Large intestine (tissue), 3 donors: ENCODE results near the gene C3orf85. TPM values are rescaled to one million over a fixed set of nuclear protein-coding genes. Genes with fewer than 3 reads are reported as not detected.

Experiments
- DNase-seq, 2 donors: peaks; one replicate each; pipeline versions ENCODE4 v3.0.0 to v3.0.0-alpha.2; 2013
- H3K27ac ChIP-seq: one replicate; pipeline ENCODE4 v1.5.1; 2013; ENCODE audit warnings: low read length
- H3K27me3 ChIP-seq: 2 replicates; pipeline ENCODE4 v1.6.1; 2013; ENCODE audit warnings: low read length; ENCODE audit not compliant: control insufficient read depth, insufficient read depth
- H3K36me3 ChIP-seq: 2 replicates; pipeline ENCODE4 v1.6.1; 2013; ENCODE audit warnings: low read length; ENCODE audit not compliant: control insufficient read depth, insufficient read depth
- H3K4me1 ChIP-seq: one replicate; pipeline ENCODE4 v1.6.1; 2013; ENCODE audit warnings: low read length; ENCODE audit not compliant: control insufficient read depth, insufficient read depth
- H3K4me3 ChIP-seq: one replicate; pipeline ENCODE4 v1.5.1; 2013; ENCODE audit warnings: low read length
- H3K9me3 ChIP-seq: one replicate; pipeline ENCODE4 v1.6.1; 2013; ENCODE audit warnings: mild to moderate bottlenecking, low read depth, low read length, moderate library complexity; ENCODE audit not compliant: control insufficient read depth
- WGBS: methylation state at CpG from one replicate; pipeline ENCODE4 v1.1.5; 2013; ENCODE audit warnings: low lambda C conversion rate; ENCODE audit not compliant: insufficient coverage; 5-methylcytosine and 5-hydroxymethylcytosine counted together
- polyA plus RNA-seq: library from polyadenylated mRNA; unstranded; fragments of 120-200 nt; gene quantifications from one replicate; pipeline ENCODE4 v1.2.1, GENCODE V29; 2013

The C3orf85 gene
- polyA plus RNA-seq, 1 donor: 95.5 TPM

DNA sequence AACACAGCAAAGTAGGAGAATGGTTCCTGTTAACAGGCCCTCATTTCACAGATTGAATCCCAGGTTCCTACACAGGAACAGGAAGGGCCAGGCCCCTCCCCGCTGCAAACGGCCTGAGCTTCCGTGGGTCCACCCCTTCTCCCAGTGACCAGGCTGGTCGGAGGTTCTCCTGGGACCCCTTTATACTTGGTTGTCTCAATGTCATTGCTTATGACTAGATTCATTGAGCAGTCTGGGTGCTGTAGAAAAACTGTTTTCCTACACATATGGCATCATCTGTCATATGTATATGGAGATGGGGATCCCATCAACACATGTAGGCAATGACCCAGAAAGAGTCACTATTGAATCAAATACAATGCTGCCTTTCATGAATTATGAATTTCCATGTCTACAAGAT is 3.8 kb downstream of the C3orf85 start:
- no peaks in the 10 kb centered on the region for H3K27me3 ChIP-seq
- DNase-seq: no peak
- no peaks in the 10 kb centered on the region for H3K4me1 ChIP-seq
- H3K4me3 ChIP-seq: no peak overlapping the region
- H3K9me3 ChIP-seq: no peaks in the 10 kb centered on the region
- no CpG with 5 or more reads among the region's 4 CpGs for WGBS
- H3K27ac ChIP-seq: no peak overlapping the region
- H3K36me3 ChIP-seq: peaks cover 9% of the 10 kb centered on the region

DNA sequence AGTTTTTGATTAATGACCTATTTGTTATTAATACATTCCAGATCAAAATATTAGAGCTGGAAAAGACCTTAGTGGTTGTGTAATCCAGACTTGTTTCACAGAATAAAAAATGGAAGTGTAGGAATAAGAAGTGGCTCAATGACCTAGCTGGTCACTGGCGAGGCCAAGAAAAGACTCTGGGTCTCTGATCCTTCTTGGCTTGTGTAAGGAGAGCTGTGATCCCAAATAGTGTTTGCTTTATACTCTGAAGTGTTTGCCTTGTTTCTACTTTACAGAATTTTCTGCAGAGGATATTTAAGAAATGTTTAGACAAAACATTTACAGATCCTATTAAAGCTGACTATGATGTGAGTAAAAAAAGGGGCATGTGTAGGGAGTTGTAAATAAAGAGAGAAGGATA is 7.1 kb downstream of the C3orf85 start:
- Histone ChIP-seq H3K27ac (no peak overlapping the region), H3K4me1 (no peaks in the 10 kb centered on the region), H3K27me3 (no peaks in the 10 kb centered on the region), H3K36me3 (peaks cover 15% of the 10 kb centered on the region), H3K9me3 (no peaks in the 10 kb centered on the region), H3K4me3 (no peak overlapping the region)
- no peak for DNase-seq
- WGBS: no CpG with 5 or more reads among the region's 1 CpG

DNA sequence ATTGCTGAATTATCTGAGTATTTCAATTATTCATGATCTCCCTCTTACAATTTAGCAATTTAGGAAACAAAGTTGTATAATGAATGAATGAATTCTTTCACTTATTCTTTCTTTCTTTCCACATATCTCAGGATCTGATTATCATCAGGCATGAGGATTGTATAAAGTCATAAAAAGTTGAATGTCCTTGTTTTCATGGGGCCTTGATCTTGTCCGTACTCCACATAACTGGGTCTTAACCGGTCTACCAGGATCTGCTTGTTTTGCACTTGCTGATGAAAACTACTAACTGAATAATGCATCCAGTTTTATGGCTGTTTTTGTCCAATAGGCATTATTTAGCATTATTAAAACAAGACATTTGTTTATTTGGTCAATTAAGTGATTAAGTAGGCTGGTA is 12.6 kb downstream of the C3orf85 start:
- Histone ChIP-seq H3K4me1 (no peaks in the 10 kb centered on the region), H3K9me3 (no peaks in the 10 kb centered on the region), H3K36me3 (peaks cover 11% of the 10 kb centered on the region), H3K4me3 (no peak overlapping the region), H3K27me3 (no peaks in the 10 kb centered on the region), H3K27ac (no peak overlapping the region)
- DNase-seq: no peak
- WGBS: no CpG with 5 or more reads among the region's 2 CpGs

DNA sequence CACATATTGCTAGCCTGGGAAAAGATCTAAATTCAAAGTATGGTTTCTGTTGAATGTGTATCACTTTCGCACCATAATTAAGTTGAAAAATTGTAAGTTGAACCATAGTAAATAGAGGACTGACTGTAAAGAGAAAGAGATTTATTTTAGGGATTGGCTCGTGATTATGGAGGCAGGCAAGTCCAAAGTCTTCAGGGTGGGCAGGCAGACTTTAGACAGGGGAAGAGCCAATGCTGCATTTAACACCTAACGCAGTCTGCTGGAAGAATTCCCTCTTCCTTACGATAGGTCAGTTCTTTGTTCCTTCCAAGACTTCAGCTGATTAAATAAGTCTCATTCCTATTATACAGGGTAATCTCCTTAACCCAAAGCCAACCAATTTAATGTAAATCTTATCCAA is 15.8 kb downstream of the C3orf85 start:
- H3K36me3 ChIP-seq: peaks cover 5% of the 10 kb centered on the region
- DNase-seq: peak in 1 of 2 donors; percentile 57
- H3K27ac ChIP-seq: peak overlapping the region; percentile 8
- no peaks in the 10 kb centered on the region for H3K27me3 ChIP-seq
- peaks cover 6% of the 10 kb centered on the region for H3K4me1 ChIP-seq
- no CpG with 5 or more reads among the region's 4 CpGs for WGBS
- no peak overlapping the region for H3K4me3 ChIP-seq
- H3K9me3 ChIP-seq: no peaks in the 10 kb centered on the region

DNA sequence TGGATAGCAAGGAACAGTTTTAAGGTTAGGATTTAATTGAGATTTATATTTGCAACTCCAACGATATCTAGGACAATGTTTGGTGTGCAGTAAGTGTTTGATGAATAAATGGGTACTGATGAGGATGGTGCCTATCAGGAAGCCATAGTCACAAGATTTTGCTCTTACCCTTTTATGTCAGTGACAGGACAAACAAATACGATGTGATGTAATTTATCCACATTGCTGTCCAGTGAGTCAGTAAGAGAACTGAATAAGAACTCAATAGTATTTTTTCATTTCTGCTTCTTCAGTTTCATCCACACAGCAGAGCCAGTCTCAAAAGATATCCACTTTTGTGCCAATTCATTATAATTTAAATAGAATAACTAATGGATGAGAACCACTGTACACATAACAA is 18.5 kb downstream of the C3orf85 start:
- DNase-seq: no peak
- Histone ChIP-seq H3K27ac (no peak overlapping the region), H3K9me3 (peaks cover 2% of the 10 kb centered on the region), H3K4me1 (peaks cover 6% of the 10 kb centered on the region), H3K36me3 (peaks cover 5% of the 10 kb centered on the region), H3K27me3 (no peaks in the 10 kb centered on the region), H3K4me3 (no peak overlapping the region)
- WGBS: 80% methylated on average over 1 of the region's 2 CpGs

DNA sequence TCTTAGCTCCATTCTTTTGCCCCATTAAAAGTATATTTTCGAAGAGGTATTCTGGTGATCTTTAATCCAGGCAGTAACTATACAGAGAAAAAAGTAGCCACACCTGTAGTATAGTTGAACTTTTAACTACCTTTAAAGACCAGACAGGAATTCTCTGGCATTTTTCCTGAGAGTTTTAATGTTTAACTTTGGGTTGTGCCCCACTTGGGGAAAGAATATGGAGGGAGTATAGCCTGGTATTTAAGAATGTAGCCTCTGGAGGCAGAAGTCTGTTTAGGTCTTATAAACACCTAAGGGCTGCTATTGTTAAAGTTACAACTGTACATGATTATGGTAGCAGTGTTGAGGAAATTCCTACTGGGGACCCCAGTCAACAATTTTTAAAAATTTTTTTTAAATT is 19.3 kb downstream of the C3orf85 start:
- Histone ChIP-seq H3K4me3 (no peak overlapping the region), H3K36me3 (peaks cover 4% of the 10 kb centered on the region), H3K9me3 (peaks cover 2% of the 10 kb centered on the region), H3K27me3 (no peaks in the 10 kb centered on the region), H3K4me1 (peaks cover 9% of the 10 kb centered on the region), H3K27ac (peak overlapping the region; percentile 17)
- peak; percentile 14 to 58 for DNase-seq
- no CpG with 5 or more reads among the region's 1 CpG for WGBS

DNA sequence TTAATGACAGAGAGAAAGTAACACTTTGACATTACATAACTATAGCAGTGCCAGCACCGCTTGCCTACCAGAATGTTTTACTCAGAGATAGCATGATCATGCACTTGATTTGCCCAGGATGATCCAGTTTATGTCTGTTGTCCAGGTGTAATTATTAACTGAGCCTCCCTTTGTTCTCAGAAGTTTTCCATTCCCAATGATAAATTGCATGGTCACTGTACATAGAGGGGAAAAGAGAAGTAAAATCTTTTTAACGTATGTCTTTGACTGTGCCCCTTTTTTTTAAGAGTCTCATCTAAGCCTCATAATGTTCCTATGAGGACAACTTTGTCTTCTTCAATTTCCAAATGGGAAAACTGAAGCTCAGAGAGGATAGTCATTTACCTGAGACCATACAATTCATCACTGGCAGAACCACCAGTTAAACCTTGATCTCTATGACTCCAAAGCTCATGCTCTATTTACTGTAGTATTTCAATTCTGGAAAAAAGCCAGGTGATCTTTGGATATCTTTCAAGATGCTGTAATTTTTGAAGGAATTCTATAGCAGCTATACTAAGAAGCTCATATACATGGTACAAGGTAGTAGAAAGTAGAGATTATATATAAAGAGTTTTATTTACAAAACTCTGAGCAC is 25.1 kb downstream of the C3orf85 start:
- H3K36me3 ChIP-seq: no peaks in the 10 kb centered on the region
- no peaks in the 10 kb centered on the region for H3K27me3 ChIP-seq
- H3K27ac ChIP-seq: peak overlapping the region; percentile 73
- H3K9me3 ChIP-seq: peaks cover 2% of the 10 kb centered on the region
- 20% methylated on average over 1 of the region's 2 CpGs for WGBS
- H3K4me3 ChIP-seq: no peak overlapping the region
- H3K4me1 ChIP-seq: peaks cover 16% of the 10 kb centered on the region
- DNase-seq: peak; percentile 79 to 94

DNA sequence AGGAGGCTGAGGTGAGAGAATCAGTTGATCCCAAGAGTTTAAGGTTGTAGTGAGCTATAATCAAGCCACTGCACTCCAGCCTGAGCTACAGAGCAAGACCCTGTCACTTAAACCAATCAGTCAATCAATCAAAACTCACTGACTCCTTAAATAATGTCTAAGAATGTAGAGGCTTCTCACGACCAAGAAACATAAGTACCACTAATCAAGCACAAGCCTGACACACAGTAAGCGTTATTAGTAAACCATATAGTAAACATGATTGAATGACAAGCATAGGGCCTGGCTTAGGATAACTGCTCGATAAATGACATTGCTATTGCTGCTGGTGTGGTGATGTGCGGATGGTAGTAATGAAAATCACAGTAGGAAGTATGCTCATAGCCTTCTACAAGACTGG is 29.4 kb downstream of the C3orf85 start:
- peaks cover 13% of the 10 kb centered on the region for H3K4me1 ChIP-seq
- H3K36me3 ChIP-seq: no peaks in the 10 kb centered on the region
- no peaks in the 10 kb centered on the region for H3K27me3 ChIP-seq
- H3K4me3 ChIP-seq: no peak overlapping the region
- DNase-seq: no peak
- no peak overlapping the region for H3K27ac ChIP-seq
- 100% methylated on average over 1 of the region's 4 CpGs for WGBS
- H3K9me3 ChIP-seq: no peaks in the 10 kb centered on the region

DNA sequence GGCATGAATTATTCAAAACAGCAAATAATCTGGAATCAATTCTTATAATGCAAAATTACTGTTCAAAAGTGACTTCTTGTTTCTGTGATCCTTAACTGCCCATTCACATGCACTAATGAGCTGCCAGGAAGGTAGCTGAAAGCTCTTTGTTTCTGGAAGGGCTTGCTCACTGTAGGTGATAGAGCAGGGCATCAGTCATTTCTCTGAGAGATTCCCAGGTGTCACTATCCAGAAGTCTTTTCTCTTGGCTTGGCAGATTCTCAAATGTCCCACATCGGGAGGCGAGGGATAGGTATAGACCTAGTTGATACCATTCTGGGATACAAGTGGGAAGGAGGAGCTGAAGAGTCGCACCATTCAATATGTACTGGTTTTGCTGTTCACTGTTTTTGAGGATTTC is 35.0 kb downstream of the C3orf85 start:
- Histone ChIP-seq H3K27ac (no peak overlapping the region), H3K9me3 (no peaks in the 10 kb centered on the region), H3K4me3 (no peak overlapping the region), H3K27me3 (no peaks in the 10 kb centered on the region), H3K36me3 (no peaks in the 10 kb centered on the region), H3K4me1 (no peaks in the 10 kb centered on the region)
- DNase-seq: no peak
- no CpG with 5 or more reads among the region's 3 CpGs for WGBS

DNA sequence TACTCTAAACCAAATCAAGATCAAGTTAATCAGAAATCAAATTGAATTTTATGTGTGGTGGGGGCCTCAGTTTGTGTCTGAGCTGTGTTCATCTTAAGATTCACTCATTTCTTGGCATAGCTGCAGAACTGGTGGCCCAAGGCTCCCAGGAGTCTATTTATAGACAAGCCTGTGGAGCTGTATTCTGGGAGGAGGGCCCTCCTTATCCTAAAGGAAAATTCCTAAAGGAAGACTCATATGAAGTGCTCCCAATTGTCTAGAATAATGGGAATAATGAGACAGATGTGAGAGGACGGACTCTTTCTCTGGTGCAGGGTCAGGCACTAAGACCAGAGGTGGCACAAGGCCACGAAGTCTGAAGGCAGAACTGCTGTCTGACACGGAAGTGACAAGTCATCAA is 38.9 kb downstream of the C3orf85 start:
- Histone ChIP-seq H3K27ac (no peak overlapping the region), H3K27me3 (no peaks in the 10 kb centered on the region), H3K9me3 (no peaks in the 10 kb centered on the region), H3K4me1 (no peaks in the 10 kb centered on the region), H3K4me3 (no peak overlapping the region), H3K36me3 (no peaks in the 10 kb centered on the region)
- no peak for DNase-seq
- no CpG with 5 or more reads among the region's 3 CpGs for WGBS

DNA sequence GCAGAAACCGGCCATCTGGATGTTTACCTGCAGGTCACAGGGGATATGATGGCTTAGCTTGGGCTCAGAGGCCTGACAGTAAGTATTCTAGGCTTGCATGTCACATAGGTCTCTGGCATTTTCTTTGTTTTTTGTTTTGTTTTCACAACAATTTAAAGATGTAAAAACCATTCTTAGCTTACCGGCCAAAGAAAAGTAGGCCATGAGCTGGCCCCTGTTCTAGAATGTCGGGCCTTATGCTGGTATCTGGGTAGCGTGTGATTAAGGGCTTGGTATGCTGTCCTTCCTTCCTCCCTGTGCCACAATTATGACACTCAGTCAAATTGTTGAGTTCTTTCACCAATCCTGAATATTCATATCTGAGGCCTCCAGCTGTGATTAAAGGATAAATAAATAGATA is 40.2 kb downstream of the C3orf85 start:
- Histone ChIP-seq H3K36me3 (no peaks in the 10 kb centered on the region), H3K27ac (no peak overlapping the region), H3K4me3 (no peak overlapping the region), H3K9me3 (no peaks in the 10 kb centered on the region), H3K27me3 (no peaks in the 10 kb centered on the region), H3K4me1 (no peaks in the 10 kb centered on the region)
- DNase-seq: no peak
- no CpG with 5 or more reads among the region's 4 CpGs for WGBS
